Mammary epithelial cell (primary cell): Measurements from ENCODE around the gene STK32A.

ENCODE experiments used
- CTCF ChIP-seq, 2 donors: IDR thresholded peaks in 1 of 2; conservative IDR thresholded peaks in 1 of 2; 2 replicates each; pipeline ENCODE4 v1.5.1; 2011 to 2012; ENCODE audit warnings: inconsistent platforms in 2 of 2, low read length in 2 of 2, mild to moderate bottlenecking in 2 of 2, control low read depth in 1 of 2, low read depth in 1 of 2; ENCODE audit not compliant: insufficient read depth in 1 of 2; ENCODE audit errors: extremely low read depth in 1 of 2
- EZH2 ChIP-seq: IDR thresholded peaks from 2 replicates; pipeline ENCODE4 v1.6.1; 2012; ENCODE audit warnings: low read length, inconsistent platforms, borderline replicate concordance

- TF ChIP-seq CTCF (conservative IDR thresholded peaks at IDR 0.05 in 1 of 2, IDR thresholded peaks at IDR 0.05 in 1 of 2; ENCODE audit: extremely low read depth in 1 of 2, insufficient read depth in 1 of 2, low read depth in 1 of 2, low read length in 2 of 2) = no peak
- TF ChIP-seq EZH2 = no peak
These were observed 97.8 kb downstream of the STK32A start for GRCh38 chr5:147332658-147333057.
